GM12872 (cell line): ENCODE measurements around the gene ATP4B.

ENCODE experiments used
- TF ChIP-seq, protein P1 (sequence below): IDR thresholded peaks from 3 replicates; pipeline ENCODE4 v1.5.1; 2011; ENCODE audit warnings: low read depth, mild to moderate bottlenecking, low read length, moderate library complexity; ENCODE audit not compliant: insufficient read depth

The ATP4B gene

DNA sequence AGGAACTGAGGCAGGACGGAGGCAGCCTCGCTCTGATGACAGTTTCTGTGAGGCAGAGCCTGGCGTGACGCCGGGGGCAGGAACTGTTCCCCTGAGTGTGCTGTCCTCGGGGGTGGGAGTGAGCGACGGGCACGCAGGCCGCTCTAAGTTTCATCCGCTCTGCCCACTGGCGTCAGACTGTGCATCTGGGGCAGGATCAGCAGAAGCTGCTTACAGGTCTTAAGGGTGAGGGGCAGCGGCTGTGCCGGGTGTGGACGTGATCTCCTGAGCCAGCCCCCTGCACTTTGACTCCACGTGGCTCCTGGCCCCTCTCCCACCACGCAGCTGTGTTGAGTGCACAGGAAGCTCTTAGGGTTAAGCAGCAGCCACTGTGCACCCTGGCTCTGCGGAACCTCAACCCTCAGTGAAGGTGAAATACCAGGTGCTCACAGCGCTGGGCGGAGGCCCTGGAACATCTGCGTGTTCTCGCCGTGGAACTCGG is 10.5 kb upstream of the ATP4B start:
- TF ChIP-seq, protein P1, sequence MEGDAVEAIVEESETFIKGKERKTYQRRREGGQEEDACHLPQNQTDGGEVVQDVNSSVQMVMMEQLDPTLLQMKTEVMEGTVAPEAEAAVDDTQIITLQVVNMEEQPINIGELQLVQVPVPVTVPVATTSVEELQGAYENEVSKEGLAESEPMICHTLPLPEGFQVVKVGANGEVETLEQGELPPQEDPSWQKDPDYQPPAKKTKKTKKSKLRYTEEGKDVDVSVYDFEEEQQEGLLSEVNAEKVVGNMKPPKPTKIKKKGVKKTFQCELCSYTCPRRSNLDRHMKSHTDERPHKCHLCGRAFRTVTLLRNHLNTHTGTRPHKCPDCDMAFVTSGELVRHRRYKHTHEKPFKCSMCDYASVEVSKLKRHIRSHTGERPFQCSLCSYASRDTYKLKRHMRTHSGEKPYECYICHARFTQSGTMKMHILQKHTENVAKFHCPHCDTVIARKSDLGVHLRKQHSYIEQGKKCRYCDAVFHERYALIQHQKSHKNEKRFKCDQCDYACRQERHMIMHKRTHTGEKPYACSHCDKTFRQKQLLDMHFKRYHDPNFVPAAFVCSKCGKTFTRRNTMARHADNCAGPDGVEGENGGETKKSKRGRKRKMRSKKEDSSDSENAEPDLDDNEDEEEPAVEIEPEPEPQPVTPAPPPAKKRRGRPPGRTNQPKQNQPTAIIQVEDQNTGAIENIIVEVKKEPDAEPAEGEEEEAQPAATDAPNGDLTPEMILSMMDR, result no peak

DNA sequence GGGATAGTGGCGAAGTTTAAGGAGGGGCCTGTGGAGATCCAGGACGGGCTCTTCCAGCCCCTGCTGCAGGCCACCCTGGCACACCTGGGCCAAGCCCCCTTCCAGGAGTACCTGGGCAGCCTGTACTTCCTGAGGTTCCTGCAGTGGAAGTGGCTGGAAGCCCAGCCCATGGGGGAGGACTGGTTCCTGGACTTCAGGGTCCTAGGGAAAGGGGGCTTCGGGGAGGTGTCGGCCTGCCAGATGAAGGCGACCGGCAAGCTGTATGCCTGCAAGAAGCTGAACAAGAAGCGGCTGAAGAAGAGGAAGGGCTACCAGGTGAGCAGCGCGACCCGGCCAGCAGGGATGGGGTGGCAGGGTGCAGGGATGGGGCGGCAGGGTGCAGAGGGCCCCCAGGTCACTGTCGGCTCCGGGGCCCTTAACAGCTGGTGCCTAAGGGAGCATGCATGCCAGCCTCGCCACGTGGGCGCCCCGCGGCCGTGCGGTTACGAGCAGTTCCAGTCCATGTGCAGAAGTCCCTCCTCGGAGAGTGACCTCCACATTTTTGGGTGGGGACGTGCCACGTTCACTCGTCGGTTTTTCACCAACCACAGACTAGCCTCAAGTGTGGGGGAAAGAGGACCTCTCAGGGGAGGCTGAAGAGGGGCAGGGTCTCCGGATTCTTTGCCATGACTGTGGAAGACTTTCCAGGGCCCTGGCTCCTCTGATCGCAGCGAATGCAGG is 9.9 kb upstream of the ATP4B start:
- TF ChIP-seq, protein P1, result no peak

DNA sequence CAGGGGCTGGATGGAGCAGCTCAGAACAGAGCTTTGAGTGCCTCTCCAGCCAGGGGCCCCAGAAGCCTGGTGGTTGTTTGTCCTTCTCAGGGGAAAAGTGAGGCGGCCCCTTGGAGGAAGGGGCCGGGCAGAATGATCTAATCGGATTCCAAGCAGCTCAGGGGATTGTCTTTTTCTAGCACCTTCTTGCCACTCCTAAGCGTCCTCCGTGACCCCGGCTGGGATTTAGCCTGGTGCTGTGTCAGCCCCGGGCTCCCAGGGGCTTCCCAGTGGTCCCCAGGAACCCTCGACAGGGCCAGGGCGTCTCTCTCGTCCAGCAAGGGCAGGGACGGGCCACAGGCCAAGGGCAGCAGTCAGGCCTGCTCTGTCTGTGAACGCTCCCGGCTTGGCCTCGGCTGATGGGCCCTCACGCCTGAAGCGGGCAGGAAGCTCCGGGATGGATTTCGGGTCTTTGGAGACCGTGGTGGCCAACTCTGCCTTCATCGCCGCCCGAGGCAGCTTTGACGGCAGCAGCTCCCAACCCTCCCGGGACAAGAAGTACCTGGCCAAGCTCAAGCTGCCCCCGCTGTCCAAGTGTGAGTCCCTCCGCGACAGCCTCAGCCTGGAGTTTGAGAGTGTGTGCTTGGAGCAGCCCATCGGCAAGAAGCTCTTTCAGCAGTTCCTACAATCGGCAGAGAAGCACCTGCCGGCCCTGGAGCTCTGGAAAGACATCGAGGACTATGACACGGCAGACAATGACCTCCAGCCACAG is 9.1 kb upstream of the ATP4B start, which contains the start of gene GRK1:
TSS of gene GRK1 (plus strand) at position 269 of the 751 bp plus-strand sequence. CDS start at position 437, 168 bp downstream.
- TF ChIP-seq, protein P1, result no peak

DNA sequence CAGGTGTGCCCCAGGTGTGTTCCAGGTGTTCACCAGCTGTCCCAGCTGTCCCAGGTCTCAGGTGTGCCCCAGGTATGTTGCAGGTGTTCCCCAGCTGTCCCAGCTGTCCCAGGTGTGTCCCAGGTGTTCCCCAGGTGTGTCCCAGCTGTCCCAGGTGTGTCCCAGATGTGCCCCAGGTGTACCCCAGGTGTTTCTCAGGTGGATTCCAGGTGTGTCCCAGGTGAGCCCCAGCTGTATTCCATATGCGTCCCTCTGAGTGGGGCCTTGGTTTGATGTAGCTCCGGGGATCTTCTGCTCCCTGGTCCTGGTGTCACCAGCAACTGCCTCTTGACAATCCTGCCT is 8.3 kb upstream of the ATP4B start:
- TF ChIP-seq, protein P1, result no peak

DNA sequence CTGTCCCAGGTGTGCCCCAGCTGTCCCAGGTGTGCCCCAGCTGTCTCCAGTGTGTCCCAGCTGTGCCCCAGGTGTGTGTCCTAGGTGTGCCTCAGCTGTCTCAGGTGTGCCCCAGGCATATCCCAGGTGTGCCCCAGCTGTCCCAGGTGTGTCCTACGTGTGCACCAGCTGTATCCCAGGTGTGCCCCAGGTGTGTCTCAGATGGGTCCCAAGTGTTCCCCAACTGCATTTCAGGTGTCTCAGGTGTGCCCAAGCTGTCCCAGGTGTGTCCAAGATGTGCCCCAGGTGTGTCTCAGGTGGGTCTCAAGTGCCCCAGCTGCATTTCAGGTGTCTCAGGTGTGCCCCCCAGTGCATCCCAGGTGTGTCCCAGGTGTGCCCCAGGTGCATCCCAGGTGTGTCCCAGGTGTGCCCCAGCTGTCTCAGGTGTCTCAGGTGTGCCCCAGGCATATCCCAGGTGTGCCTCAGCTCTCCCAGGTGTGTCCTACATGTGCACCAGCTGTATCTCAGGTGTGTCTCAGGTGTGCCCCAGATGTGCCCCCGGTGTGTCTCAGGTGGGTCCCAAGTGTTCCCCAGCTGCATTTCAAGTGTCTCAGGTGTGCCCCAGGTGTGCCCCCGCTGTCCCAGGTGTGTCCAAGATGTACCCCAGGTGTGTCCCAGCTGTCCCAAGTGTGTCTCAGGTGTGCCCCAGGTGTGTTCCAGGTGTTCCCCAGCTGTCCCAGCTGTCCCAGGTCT is 7.8 kb upstream of the ATP4B start:
- TF ChIP-seq, protein P1, result no peak

DNA sequence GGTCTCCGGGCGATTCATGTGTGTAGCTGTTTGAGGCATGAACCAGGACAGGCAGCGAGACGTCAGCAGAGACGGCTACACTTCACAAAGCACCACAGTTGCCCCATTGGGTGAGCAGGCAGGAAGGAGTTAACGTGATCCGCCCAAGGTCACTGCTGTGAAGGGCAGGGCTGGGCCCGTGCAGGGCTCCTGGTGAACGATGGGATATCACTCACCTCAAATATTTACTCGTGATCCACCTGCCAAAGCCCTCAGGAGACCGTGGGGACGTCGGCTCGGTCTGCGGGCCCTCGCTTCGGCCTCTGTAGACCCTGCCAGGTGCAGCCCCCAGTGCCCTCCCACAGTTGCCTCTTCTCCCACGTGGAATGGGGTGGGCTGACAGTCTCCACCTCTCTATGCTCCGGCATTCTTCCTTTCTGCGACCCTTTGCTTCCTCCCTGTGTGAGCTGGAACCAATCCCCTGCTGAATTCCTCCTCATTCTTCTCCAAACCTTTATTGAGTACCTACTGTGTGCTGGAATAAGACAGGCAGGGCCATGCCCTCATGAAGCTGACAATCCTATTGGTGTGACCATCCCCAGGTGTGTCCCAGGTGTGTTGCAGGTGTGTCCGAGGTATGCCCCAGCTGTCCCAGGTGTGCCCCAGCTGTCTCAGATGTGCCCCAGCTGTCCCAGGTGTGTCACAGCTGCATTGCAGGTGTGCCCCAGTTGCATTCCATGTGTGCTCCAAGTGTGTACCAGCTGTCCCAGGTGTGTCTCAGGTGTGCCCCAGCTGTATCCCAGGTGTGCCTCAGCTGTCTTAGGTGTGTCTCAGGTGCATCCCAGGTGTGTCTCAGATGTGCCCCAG is 7.0 kb upstream of the ATP4B start:
- TF ChIP-seq, protein P1, result no peak

DNA sequence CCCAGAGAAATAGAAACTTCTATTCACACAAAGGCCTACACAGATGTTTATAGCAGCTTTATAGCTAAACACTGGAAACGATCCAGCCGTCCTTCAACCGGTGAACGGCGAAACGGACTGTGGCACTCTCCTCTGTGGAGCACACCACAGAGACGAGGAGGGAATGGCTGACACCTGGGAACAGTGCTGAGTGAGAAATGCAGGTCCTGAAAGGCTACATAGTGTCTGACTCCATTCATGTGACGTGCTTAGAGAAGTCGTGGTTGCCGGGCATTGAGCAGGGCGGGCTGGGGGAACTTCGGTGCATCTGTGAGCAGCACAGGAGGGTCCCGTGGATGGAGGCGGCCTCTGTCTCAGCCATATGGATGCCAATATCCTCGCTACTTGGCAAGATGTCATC is 5.9 kb upstream of the ATP4B start:
- TF ChIP-seq, protein P1, result no peak
